GM12891 (cell line): ENCODE data around the gene CCDC102B.
"Not testable (repeated sequence)": the region's sequence is repeated elsewhere in the genome, so short reads cannot be mapped to it uniquely, and the experiment has no call there.

ENCODE experiments used
- POLR2AphosphoS5 ChIP-seq: IDR thresholded peaks from 2 replicates; pipeline ENCODE4 v1.6.1; 2011; ENCODE audit warnings: low read depth, low read length, control low read depth
- SPI1 ChIP-seq: IDR thresholded peaks from 2 replicates; pipeline ENCODE4 v1.6.1; 2011; ENCODE audit warnings: low read depth, low read length, control low read depth

- TF ChIP-seq POLR2AphosphoS5, SPI1: not testable (repeated sequence)
Measured at GRCh38 chr18:68879947-68880346, 82.1 kb downstream of the CCDC102B start.
